OCI-LY7 (cell line): ENCODE measurements around the gene SMPD2. TPM values are rescaled to one million over a fixed set of nuclear protein-coding genes. Genes with fewer than 3 reads are reported as not detected.

ENCODE experiments used
- BruUV-seq: library from RNA; stranded (reverse); fragments of 400-500 nt; replicated peaks from 2 replicates; lab custom pipeline; 2021; lab: Mats Ljungman, UMichigan
- CTCF ChIA-PET: fragments of 300-600 bp; sonication (Branson Sonifier 250); formaldehyde crosslinking; loops from one replicate; lab custom pipeline; 2022; ENCODE audit warnings: antibody characterized with exemption; ENCODE audit not compliant: unreplicated experiment; lab: Charles Lee
- POLR2A ChIA-PET: fragments of 300-600 bp; sonication (Branson Sonifier 250); formaldehyde crosslinking; loops from one replicate; lab custom pipeline; 2022; ENCODE audit warnings: antibody characterized with exemption; lab: Charles Lee
- DNase-seq: peaks from one replicate; pipeline ENCODE4 v3.0.0-alpha.2; 2015; ENCODE audit warnings: low spot score
- H2AFZ ChIP-seq: fragments of 200-600 bp; sonication (generic), shearing (Covaris generic); 2 replicates; pipeline ENCODE4 v1.6.1; 2014; ENCODE audit warnings: mild to moderate bottlenecking, antibody characterized with exemption, low read length, moderate library complexity
- H3K27ac ChIP-seq: fragments of 200-600 bp; sonication (generic); 2 replicates; pipeline ENCODE4 v1.5.1; 2014; ENCODE audit warnings: mixed run types, low read depth, mild to moderate bottlenecking, moderate library complexity, low read length, inconsistent platforms; ENCODE audit not compliant: poor library complexity, severe bottlenecking
- H3K36me3 ChIP-seq: fragments of 200-600 bp; sonication (generic); 2 replicates; pipeline ENCODE4 v1.6.1; 2014; ENCODE audit warnings: mild to moderate bottlenecking, antibody characterized with exemption, low read length, moderate library complexity, mixed read lengths; ENCODE audit not compliant: insufficient read depth
- H3K4me1 ChIP-seq: fragments of 200-600 bp; sonication (generic); 2 replicates; pipeline ENCODE4 v1.5.1; 2014; ENCODE audit warnings: mild to moderate bottlenecking, low read length; ENCODE audit not compliant: insufficient read depth, poor library complexity, severe bottlenecking
- H3K4me2 ChIP-seq: fragments of 200-600 bp; sonication (generic); 2 replicates; pipeline ENCODE4 v1.6.1; 2014; ENCODE audit warnings: mild to moderate bottlenecking, low read length
- H3K4me3 ChIP-seq: fragments of 200-600 bp; sonication (generic); 2 replicates; pipeline ENCODE4 v1.5.1; 2014; ENCODE audit warnings: mild to moderate bottlenecking, low read depth, low read length; ENCODE audit not compliant: poor library complexity, severe bottlenecking
- H3K79me2 ChIP-seq: fragments of 200-600 bp; sonication (generic); 2 replicates; pipeline ENCODE4 v1.6.1; 2016; ENCODE audit warnings: low read depth, mild to moderate bottlenecking, low read length, moderate library complexity, mixed read lengths; ENCODE audit not compliant: insufficient read depth
- H3K9me2 ChIP-seq: fragments of 200-600 bp; sonication (generic); 2 replicates; pipeline ENCODE4 v1.6.1; 2016; ENCODE audit warnings: mild to moderate bottlenecking, low read length, mixed read lengths; ENCODE audit not compliant: insufficient read depth
- H3K9me3 ChIP-seq: fragments of 200-600 bp; sonication (generic); 2 replicates; pipeline ENCODE4 v1.6.1; 2014; ENCODE audit warnings: mild to moderate bottlenecking, mixed run types, low read length, mixed read lengths
- H4K20me1 ChIP-seq: fragments of 200-600 bp; sonication (generic); 2 replicates; pipeline ENCODE4 v1.6.1; 2014; ENCODE audit warnings: mild to moderate bottlenecking, antibody characterized with exemption, low read length, moderate library complexity, mixed read lengths; ENCODE audit not compliant: insufficient read depth
- EZH2phosphoT487 ChIP-seq: fragments of 200-600 bp; sonication (generic); IDR thresholded peaks from 2 replicates; pipeline ENCODE4 v1.6.1; 2018; ENCODE audit warnings: low read depth, borderline replicate concordance, mild to moderate bottlenecking, mixed run types, antibody characterized with exemption, low read length, moderate library complexity, mixed read lengths
- intact Hi-C: fragments of 100-400 bp; cut with micrococcal nuclease; formaldehyde crosslinking; loops from one replicate; pipeline ENCODE4 v1.10.0; 2022; ENCODE audit not compliant: unreplicated experiment
- total RNA-seq, 2 experiments: library from RNA; depleted of rRNA in 1 of 2; stranded (reverse); fragments of >200 nt in 1 of 2; shearing (Covaris generic) in 1 of 2; gene quantifications; 2 replicates each; pipeline ENCODE4 v1.2.3, GENCODE V29; 2014 to 2022
- TF ChIP-seq, protein P1 (sequence below): fragments of 200-600 bp; sonication (generic); conservative IDR thresholded peaks from 2 replicates; pipeline ENCODE4 v1.5.1; 2014; ENCODE audit warnings: mild to moderate bottlenecking, antibody characterized with exemption, low read length, moderate library complexity, mixed read lengths

SMPD2 gene
- total RNA-seq, 2 experiments from 2014 or later, result 15.9 to 24.4 TPM

DNA sequence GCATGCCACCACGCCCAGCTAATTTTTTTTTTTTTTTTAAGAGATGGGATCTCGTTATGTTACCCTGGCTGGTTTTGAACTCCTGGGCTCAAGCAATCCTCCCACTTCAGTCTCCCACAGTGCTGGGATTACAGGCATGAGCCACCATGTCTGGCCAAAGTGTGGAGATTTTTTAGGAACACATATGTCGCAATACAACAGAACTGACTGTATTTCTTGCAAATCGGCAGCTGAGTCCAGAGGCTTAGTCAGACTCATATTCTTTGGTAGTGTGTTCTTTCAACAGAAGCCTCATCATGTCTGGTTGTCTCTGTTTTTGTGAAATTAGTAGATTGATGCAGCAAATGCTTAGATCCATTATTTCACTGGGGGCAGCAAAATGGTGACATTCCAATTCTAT, 34.3 kb upstream of the SMPD2 start:
- POLR2A ChIA-PET, result interaction anchor here (0.6 kb wide), 1 partner anchor 131 kb away, joined by 3 read pairs; no protein-coding TSS in a partner anchor

DNA sequence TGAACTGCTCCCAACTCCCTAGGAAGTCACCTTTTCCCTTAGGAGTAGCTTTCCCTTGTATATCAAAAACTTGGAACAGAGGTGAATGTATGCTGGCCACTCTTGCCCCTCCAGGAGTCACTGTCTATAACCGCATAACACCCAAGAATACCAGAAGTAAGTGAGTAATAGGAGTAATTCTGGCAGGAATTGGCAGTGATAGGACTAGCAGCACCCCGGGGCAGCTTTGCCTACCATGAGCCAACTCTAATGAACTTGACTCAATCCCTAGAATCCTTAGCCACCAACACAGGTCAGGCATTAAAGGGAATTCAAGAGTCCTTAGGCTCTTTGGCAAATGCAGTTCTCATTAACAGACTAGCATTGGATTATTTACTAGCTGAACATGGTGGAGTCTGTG, 29.5 kb upstream of the SMPD2 start:
- TF ChIP-seq, protein P1, sequence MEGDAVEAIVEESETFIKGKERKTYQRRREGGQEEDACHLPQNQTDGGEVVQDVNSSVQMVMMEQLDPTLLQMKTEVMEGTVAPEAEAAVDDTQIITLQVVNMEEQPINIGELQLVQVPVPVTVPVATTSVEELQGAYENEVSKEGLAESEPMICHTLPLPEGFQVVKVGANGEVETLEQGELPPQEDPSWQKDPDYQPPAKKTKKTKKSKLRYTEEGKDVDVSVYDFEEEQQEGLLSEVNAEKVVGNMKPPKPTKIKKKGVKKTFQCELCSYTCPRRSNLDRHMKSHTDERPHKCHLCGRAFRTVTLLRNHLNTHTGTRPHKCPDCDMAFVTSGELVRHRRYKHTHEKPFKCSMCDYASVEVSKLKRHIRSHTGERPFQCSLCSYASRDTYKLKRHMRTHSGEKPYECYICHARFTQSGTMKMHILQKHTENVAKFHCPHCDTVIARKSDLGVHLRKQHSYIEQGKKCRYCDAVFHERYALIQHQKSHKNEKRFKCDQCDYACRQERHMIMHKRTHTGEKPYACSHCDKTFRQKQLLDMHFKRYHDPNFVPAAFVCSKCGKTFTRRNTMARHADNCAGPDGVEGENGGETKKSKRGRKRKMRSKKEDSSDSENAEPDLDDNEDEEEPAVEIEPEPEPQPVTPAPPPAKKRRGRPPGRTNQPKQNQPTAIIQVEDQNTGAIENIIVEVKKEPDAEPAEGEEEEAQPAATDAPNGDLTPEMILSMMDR, result no peak
- no peak for TF ChIP-seq EZH2phosphoT487
- CTCF ChIA-PET, result no interaction called here
- no peaks in the 10 kb centered on the region for H3K4me1 ChIP-seq

More for the DNA sequence above, 34.3 kb upstream of the SMPD2 start:
- Histone ChIP-seq H3K4me1 (no peaks in the 10 kb centered on the region), H3K79me2 (no peaks in the 10 kb centered on the region), H3K4me3 (no peak overlapping the region), H3K27ac (no peak overlapping the region), H4K20me1 (no peaks in the 10 kb centered on the region), H3K4me2 (no peak overlapping the region), H2AFZ (no peak overlapping the region), H3K9me2 (no peaks in the 10 kb centered on the region), H3K9me3 (peaks cover 5% of the 10 kb centered on the region; the same call in 1 of the 2 replicates), H3K36me3 (no peaks in the 10 kb centered on the region)
- BruUV-seq, result no TSS peak
- intact Hi-C loops, result no loop called here
- TF ChIP-seq EZH2phosphoT487, result no peak
- TF ChIP-seq, protein P1, result no peak
- CTCF ChIA-PET, result no interaction called here
- DNase-seq, result no peak

DNA sequence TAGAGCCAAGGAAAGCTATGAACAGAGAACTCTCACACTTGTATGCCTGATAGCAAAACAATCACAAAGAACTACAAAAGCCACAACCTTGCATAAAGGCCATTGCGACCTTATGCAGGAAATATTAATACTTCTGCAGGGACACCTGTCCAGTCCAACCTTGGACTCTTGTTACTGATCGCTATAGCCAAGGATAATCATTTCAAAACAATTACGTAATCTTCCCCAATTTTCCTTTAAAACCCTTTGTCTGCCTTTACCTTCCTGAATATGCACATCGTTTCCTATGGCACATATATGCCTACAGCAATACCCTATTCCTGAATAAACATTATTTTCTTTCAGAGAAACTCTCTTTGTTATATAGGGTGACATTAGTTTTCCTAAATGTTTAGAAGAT, 22.9 kb upstream of the SMPD2 start:
- ChIA-PET CTCF (no interaction called here), POLR2A (interaction anchor here (1.2 to 1.7 kb wide), 2 partner anchors 14 to 15 kb away, joined by 3 read pairs; no protein-coding TSS in a partner anchor)
- Histone ChIP-seq H3K36me3 (no peaks in the 10 kb centered on the region), H3K79me2 (no peaks in the 10 kb centered on the region), H3K27ac (no peak overlapping the region), H3K4me2 (no peak overlapping the region), H3K4me1 (peaks cover 6% of the 10 kb centered on the region), H2AFZ (no peak overlapping the region), H4K20me1 (no peaks in the 10 kb centered on the region), H3K9me3 (no peaks in the 10 kb centered on the region), H3K4me3 (no peak overlapping the region), H3K9me2 (no peaks in the 10 kb centered on the region)
- intact Hi-C loops, result no loop called here
- TF ChIP-seq, protein P1, result no peak
- no peak for TF ChIP-seq EZH2phosphoT487
- no TSS peak for BruUV-seq
- DNase-seq, result no peak

More for the DNA sequence above, 29.5 kb upstream of the SMPD2 start:
- Histone ChIP-seq H2AFZ (no peak overlapping the region), H3K4me3 (no peak overlapping the region), H3K27ac (no peak overlapping the region), H3K79me2 (no peaks in the 10 kb centered on the region), H3K4me2 (no peak overlapping the region), H4K20me1 (no peaks in the 10 kb centered on the region), H3K36me3 (no peaks in the 10 kb centered on the region), H3K9me3 (peaks cover 5% of the 10 kb centered on the region; the same call in 1 of the 2 replicates), H3K9me2 (no peaks in the 10 kb centered on the region)
- no TSS peak for BruUV-seq
- POLR2A ChIA-PET, result interaction anchor here (0.7 kb wide), 1 partner anchor 10 kb away, joined by 3 read pairs; no protein-coding TSS in a partner anchor
- intact Hi-C loops, result no loop called here
- DNase-seq, result no peak
